SU-DHL-6 (cell line): Measurements from ENCODE around the gene C5AR1.

Source experiments
- CTCF ChIP-seq: fragments of 200-600 bp; sonication (generic); IDR thresholded peaks from one replicate; pipeline ENCODE4 v1.5.1; 2017; ENCODE audit warnings: antibody characterized with exemption, mild to moderate bottlenecking, low read length, moderate library complexity; ENCODE audit not compliant: insufficient read depth, poor library complexity, severe bottlenecking
- EZH2phosphoT487 ChIP-seq: fragments of 200-600 bp; sonication (generic), shearing (Covaris generic); conservative IDR thresholded peaks from 2 replicates; pipeline ENCODE4 v1.6.1; 2018; ENCODE audit warnings: mild to moderate bottlenecking, antibody characterized with exemption, low read length, moderate library complexity, mixed read lengths

- no peak for TF ChIP-seq CTCF
- TF ChIP-seq EZH2phosphoT487, result no peak
Measured at GRCh38 chr19:47302249-47302648, 7.4 kb upstream of the C5AR1 start.
